HepG2 (cell line): ENCODE measurements around the gene MT1A. TPM values are rescaled to one million over a fixed set of nuclear protein-coding genes. Genes with fewer than 3 reads are reported as not detected.

Experiments used
- ARNT2 ChIP-seq: sonication (generic); formaldehyde crosslinking; IDR thresholded peaks from 2 replicates; pipeline ENCODE4 v1.8.0; 2022; ENCODE audit warnings: mild to moderate bottlenecking, low read depth, missing genetic modification reagents, moderate library complexity
- EEA1 ChIP-seq: sonication (generic); formaldehyde crosslinking; IDR thresholded peaks from 2 replicates; pipeline ENCODE4 v1.5.1; 2020; ENCODE audit warnings: mild to moderate bottlenecking, missing genetic modification reagents, borderline replicate concordance
- NAIF1 ChIP-seq: sonication (generic); formaldehyde crosslinking; IDR thresholded peaks from 2 replicates; pipeline ENCODE4 v1.5.0; 2020; ENCODE audit warnings: mild to moderate bottlenecking, missing genetic modification reagents, borderline replicate concordance
- TAF15 ChIP-seq: fragments of 200-400 bp; formaldehyde crosslinking; IDR thresholded peaks from one replicate; pipeline ENCODE4 v1.6.1; 2018; ENCODE audit warnings: mild to moderate bottlenecking, low read depth, low read length; ENCODE audit not compliant: poor library complexity, severe bottlenecking
- ZNF33B ChIP-seq: sonication (generic); formaldehyde crosslinking; IDR thresholded peaks from 2 replicates; pipeline ENCODE4 v1.5.1; 2020; ENCODE audit warnings: mild to moderate bottlenecking, missing genetic modification reagents
- ZNF354B ChIP-seq: sonication (generic); formaldehyde crosslinking; IDR thresholded peaks from 2 replicates; pipeline ENCODE4 v1.8.0; 2022; ENCODE audit warnings: mild to moderate bottlenecking, missing genetic modification reagents
- ZNF451 ChIP-seq: sonication (generic); formaldehyde crosslinking; IDR thresholded peaks from 2 replicates; pipeline ENCODE4 v1.5.0; 2020; ENCODE audit warnings: mild to moderate bottlenecking, missing genetic modification reagents
- ZNF550 ChIP-seq: sonication (generic); formaldehyde crosslinking; IDR thresholded peaks from 2 replicates; pipeline ENCODE4 v1.4.0; 2020; ENCODE audit warnings: mild to moderate bottlenecking, missing genetic modification reagents, borderline replicate concordance
- ZNF556 ChIP-seq: sonication (generic); formaldehyde crosslinking; IDR thresholded peaks from 2 replicates; pipeline ENCODE4 v1.4.0; 2020; ENCODE audit warnings: mild to moderate bottlenecking, missing genetic modification reagents, borderline replicate concordance
- polyA plus RNA-seq, 8 experiments: library from polyadenylated mRNA; depleted of rRNA in 3 of 8; stranded (reverse) in 7 of 8; unstranded in 1 of 8; fragments of >200 nt; fragmentation: Illumina TruSeq in 4 of 8; extraction: Trizol in 4 of 8; gene quantifications; 2 replicates each; pipeline versions ENCODE4 v1.2.1 to v1.2.3, GENCODE V29; 2011 to 2016; ENCODE audit warnings: low read depth in 4 of 8, missing spikeins in 1 of 8, mixed read lengths in 1 of 8; ENCODE audit not compliant: insufficient read depth in 1 of 8
- total RNA-seq, 5 experiments: library from RNA; depleted of rRNA; stranded (reverse); fragments of >200 nt; fragmentation: Illumina TruSeq; extraction: Trizol; gene quantifications; 2 replicates each; pipeline ENCODE4 v1.2.3, GENCODE V29; 2016; ENCODE audit warnings: low read depth in 1 of 5
- TF ChIP-seq, protein P1 (sequence below): sonication (generic); formaldehyde crosslinking; IDR thresholded peaks from 2 replicates; pipeline ENCODE4 v1.4.0; 2020; ENCODE audit warnings: mild to moderate bottlenecking, missing genetic modification reagents
- TF ChIP-seq, protein P2 (sequence below): sonication (generic); formaldehyde crosslinking; IDR thresholded peaks from 2 replicates; pipeline ENCODE4 v1.5.0; 2020; ENCODE audit warnings: missing genetic modification reagents
- TF ChIP-seq, protein P3 (sequence below): sonication (generic); formaldehyde crosslinking; IDR thresholded peaks from 2 replicates; pipeline ENCODE4 v1.4.0; 2020; ENCODE audit warnings: missing genetic modification reagents
- TF ChIP-seq, protein P4 (sequence below), 2 experiments: sonication (generic) in 1 of 2; formaldehyde crosslinking in 1 of 2; IDR thresholded peaks; 2 replicates each; pipeline versions ENCODE4 v1.5.1 to v1.6.1; 2011 to 2020; ENCODE audit warnings: borderline replicate concordance in 1 of 2, low read depth in 1 of 2, low read length in 1 of 2, mild to moderate bottlenecking in 1 of 2, missing genetic modification reagents in 1 of 2, moderate library complexity in 1 of 2
- TF ChIP-seq, protein P5 (sequence below), 2 experiments: sonication (generic) in 1 of 2; formaldehyde crosslinking in 1 of 2; IDR thresholded peaks; 2 replicates each; pipeline versions ENCODE4 v1.4.0 to v1.6.1; 2018 to 2020; ENCODE audit warnings: missing genetic modification reagents in 2 of 2, borderline replicate concordance in 1 of 2, low read depth in 1 of 2, mild to moderate bottlenecking in 1 of 2, missing biosample characterization in 1 of 2
- TF ChIP-seq, protein P6 (sequence below): sonication (generic); formaldehyde crosslinking; IDR thresholded peaks from 2 replicates; pipeline ENCODE4 v1.5.1; 2020; ENCODE audit warnings: missing genetic modification reagents, mild to moderate bottlenecking, borderline replicate concordance

Gene MT1A
- total and polyA plus RNA-seq, 2 of the 13 experiments (the other 11 are each of a cell fraction or from before 2014, with no cell fraction given), result 8.3 to 10.4 TPM

DNA sequence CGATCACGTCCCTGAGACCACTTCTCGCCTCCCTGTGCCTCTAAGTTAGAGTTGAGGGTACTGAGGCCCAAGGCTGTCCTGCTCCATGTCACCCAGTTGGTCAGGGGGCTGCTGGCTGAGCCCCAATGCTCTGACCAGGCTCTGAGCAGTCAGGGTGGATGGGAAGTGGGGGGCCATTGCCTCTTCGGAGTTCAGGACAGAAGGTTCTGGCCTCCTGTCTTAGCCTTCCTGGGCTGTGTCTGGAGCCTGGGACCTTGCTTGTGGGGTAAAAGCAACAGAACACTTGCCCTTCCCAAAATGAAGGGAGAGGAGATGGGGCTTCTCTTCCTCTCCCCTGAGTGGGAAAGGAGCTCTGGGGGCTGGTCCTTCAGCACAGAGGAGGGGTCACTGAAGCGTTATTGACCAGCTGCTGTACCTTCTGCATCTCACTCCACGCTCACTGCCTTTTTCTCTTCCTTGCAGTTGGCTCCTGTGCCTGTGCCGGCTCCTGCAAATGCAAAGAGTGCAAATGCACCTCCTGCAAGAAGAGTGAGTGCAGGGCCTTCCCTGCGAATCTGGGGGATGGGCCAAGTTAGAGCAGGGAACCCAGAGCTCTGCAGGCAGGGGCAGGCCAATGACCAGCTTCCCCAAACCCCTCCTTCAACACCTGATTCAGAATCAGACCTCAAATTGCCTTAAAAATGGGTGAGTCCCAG, 44.4 kb downstream of the MT1A start (continued):
- no peak for TF ChIP-seq ZNF451
- TF ChIP-seq, protein P1, sequence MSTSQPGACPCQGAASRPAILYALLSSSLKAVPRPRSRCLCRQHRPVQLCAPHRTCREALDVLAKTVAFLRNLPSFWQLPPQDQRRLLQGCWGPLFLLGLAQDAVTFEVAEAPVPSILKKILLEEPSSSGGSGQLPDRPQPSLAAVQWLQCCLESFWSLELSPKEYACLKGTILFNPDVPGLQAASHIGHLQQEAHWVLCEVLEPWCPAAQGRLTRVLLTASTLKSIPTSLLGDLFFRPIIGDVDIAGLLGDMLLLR (CRISPR knock-in tag), result no peak
- TF ChIP-seq ARNT2, result no peak
- TF ChIP-seq, protein P2, sequence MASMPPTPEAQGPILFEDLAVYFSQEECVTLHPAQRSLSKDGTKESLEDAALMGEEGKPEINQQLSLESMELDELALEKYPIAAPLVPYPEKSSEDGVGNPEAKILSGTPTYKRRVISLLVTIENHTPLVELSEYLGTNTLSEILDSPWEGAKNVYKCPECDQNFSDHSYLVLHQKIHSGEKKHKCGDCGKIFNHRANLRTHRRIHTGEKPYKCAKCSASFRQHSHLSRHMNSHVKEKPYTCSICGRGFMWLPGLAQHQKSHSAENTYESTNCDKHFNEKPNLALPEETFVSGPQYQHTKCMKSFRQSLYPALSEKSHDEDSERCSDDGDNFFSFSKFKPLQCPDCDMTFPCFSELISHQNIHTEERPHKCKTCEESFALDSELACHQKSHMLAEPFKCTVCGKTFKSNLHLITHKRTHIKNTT (CRISPR knock-in tag), result no peak
- TF ChIP-seq TAF15, result no peak
- TF ChIP-seq, protein P3, sequence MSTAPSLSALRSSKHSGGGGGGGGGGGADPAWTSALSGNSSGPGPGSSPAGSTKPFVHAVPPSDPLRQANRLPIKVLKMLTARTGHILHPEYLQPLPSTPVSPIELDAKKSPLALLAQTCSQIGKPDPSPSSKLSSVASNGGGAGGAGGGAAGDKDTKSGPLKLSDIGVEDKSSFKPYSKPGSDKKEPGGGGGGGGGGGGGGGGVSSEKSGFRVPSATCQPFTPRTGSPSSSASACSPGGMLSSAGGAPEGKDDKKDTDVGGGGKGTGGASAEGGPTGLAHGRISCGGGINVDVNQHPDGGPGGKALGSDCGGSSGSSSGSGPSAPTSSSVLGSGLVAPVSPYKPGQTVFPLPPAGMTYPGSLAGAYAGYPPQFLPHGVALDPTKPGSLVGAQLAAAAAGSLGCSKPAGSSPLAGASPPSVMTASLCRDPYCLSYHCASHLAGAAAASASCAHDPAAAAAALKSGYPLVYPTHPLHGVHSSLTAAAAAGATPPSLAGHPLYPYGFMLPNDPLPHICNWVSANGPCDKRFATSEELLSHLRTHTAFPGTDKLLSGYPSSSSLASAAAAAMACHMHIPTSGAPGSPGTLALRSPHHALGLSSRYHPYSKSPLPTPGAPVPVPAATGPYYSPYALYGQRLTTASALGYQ, result no peak
- TF ChIP-seq, protein P4, sequence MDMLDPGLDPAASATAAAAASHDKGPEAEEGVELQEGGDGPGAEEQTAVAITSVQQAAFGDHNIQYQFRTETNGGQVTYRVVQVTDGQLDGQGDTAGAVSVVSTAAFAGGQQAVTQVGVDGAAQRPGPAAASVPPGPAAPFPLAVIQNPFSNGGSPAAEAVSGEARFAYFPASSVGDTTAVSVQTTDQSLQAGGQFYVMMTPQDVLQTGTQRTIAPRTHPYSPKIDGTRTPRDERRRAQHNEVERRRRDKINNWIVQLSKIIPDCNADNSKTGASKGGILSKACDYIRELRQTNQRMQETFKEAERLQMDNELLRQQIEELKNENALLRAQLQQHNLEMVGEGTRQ (IDR thresholded peaks at IDR 0.05; ENCODE audit: low read depth, low read length), result 0 out of 2 replicates have a peak, but pooled peaks have one; percentile 9
- TF ChIP-seq, protein P4 (CRISPR knock-in tag; IDR thresholded peaks at IDR 0.05; ENCODE audit: borderline replicate concordance), result no peak
- 0 out of 2 replicates have a peak, but pooled peaks have one; percentile 19 for TF ChIP-seq ZNF556
- no peak for TF ChIP-seq ZNF33B (CRISPR knock-in tag)
- TF ChIP-seq ZNF354B (CRISPR knock-in tag), result no peak
- TF ChIP-seq ZNF550, result no peak
- TF ChIP-seq, protein P5, sequence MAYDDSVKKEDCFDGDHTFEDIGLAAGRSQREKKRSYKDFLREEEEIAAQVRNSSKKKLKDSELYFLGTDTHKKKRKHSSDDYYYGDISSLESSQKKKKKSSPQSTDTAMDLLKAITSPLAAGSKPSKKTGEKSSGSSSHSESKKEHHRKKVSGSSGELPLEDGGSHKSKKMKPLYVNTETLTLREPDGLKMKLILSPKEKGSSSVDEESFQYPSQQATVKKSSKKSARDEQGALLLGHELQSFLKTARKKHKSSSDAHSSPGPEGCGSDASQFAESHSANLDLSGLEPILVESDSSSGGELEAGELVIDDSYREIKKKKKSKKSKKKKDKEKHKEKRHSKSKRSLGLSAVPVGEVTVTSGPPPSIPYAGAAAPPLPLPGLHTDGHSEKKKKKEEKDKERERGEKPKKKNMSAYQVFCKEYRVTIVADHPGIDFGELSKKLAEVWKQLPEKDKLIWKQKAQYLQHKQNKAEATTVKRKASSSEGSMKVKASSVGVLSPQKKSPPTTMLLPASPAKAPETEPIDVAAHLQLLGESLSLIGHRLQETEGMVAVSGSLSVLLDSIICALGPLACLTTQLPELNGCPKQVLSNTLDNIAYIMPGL (CRISPR knock-in tag; IDR thresholded peaks at IDR 0.05; ENCODE audit: borderline replicate concordance in 1 of 2, low read depth in 1 of 2), result no peak
- TF ChIP-seq NAIF1 (CRISPR knock-in tag), result no peak
- no peak for TF ChIP-seq EEA1 (CRISPR knock-in tag)
- TF ChIP-seq, protein P6, sequence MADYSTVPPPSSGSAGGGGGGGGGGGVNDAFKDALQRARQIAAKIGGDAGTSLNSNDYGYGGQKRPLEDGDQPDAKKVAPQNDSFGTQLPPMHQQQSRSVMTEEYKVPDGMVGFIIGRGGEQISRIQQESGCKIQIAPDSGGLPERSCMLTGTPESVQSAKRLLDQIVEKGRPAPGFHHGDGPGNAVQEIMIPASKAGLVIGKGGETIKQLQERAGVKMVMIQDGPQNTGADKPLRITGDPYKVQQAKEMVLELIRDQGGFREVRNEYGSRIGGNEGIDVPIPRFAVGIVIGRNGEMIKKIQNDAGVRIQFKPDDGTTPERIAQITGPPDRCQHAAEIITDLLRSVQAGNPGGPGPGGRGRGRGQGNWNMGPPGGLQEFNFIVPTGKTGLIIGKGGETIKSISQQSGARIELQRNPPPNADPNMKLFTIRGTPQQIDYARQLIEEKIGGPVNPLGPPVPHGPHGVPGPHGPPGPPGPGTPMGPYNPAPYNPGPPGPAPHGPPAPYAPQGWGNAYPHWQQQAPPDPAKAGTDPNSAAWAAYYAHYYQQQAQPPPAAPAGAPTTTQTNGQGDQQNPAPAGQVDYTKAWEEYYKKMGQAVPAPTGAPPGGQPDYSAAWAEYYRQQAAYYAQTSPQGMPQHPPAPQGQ, result no peak
